Tibial nerve (tissue), 4 donors: ENCODE data around the gene TOX2. TPM values are rescaled to one million over a fixed set of nuclear protein-coding genes. Genes with fewer than 3 reads are reported as not detected.

Experiments used
- DNase-seq, 2 donors: peaks; one replicate each; pipeline ENCODE4 v3.0.0-alpha.2; 2019; ENCODE audit warnings: low spot score in 2 of 2
- H3K27ac ChIP-seq, 4 donors: fragments of 200-600 bp; sonication (generic) in 3 of 4; one replicate each; pipeline ENCODE4 v1.5.1; 2017 to 2019; ENCODE audit warnings: mild to moderate bottlenecking in 1 of 4
- H3K27me3 ChIP-seq, 2 donors: fragments of 200-600 bp; sonication (generic) in 1 of 2; one replicate each; pipeline versions ENCODE4 v1.5.1 to v1.6.0; 2017 to 2019
- H3K36me3 ChIP-seq, 3 donors: fragments of 200-600 bp; sonication (generic); one replicate each; pipeline ENCODE4 v1.5.1; 2018 to 2019
- H3K4me1 ChIP-seq, 4 donors: fragments of 200-600 bp; sonication (generic) in 3 of 4; one replicate each; pipeline ENCODE4 v1.5.1; 2017 to 2019
- H3K4me3 ChIP-seq, 4 donors: fragments of 200-600 bp; sonication (generic) in 3 of 4; one replicate each; pipeline ENCODE4 v1.5.1; 2017 to 2019; ENCODE audit warnings: mild to moderate bottlenecking in 1 of 4, moderate library complexity in 1 of 4
- H3K9me3 ChIP-seq, 4 donors: fragments of 200-600 bp; sonication (generic) in 3 of 4; one replicate each; pipeline ENCODE4 v1.5.1; 2017 to 2019
- CTCF ChIP-seq, 5 experiments: fragments of 200-600 bp in 3 of 5; fragments of 450-650 bp in 2 of 5; sonication (generic) in 3 of 5; IDR thresholded peaks; one replicate each; pipeline ENCODE4 v1.5.1; 2016 to 2019; ENCODE audit warnings: antibody characterized with exemption in 5 of 5, mild to moderate bottlenecking in 3 of 5, moderate library complexity in 2 of 5
- EP300 ChIP-seq, 2 donors: sonication (generic); formaldehyde crosslinking; IDR thresholded peaks; one replicate each; pipeline ENCODE4 v1.6.1; 2017; ENCODE audit warnings: antibody characterized with exemption in 2 of 2, mild to moderate bottlenecking in 1 of 2
- POLR2A ChIP-seq, 2 donors: fragments of 450-650 bp; IDR thresholded peaks; one replicate each; pipeline ENCODE4 v1.6.1; 2017; ENCODE audit warnings: antibody characterized with exemption in 2 of 2, mild to moderate bottlenecking in 2 of 2, moderate library complexity in 2 of 2
- WGBS, 2 donors: methylation state at CpG; one replicate each; pipeline ENCODE4 v1.1.5; 2018; 5-methylcytosine and 5-hydroxymethylcytosine counted together
- total RNA-seq, 4 donors: library from RNA; depleted of rRNA; stranded (reverse); fragments of >200 nt; gene quantifications; one replicate each; pipeline ENCODE4 v1.1.0, GENCODE V29; 2016

The TOX2 gene
- total RNA-seq, 4 donors from 2014 or later: 1.3 to 3.3 (median 1.9) TPM

DNA sequence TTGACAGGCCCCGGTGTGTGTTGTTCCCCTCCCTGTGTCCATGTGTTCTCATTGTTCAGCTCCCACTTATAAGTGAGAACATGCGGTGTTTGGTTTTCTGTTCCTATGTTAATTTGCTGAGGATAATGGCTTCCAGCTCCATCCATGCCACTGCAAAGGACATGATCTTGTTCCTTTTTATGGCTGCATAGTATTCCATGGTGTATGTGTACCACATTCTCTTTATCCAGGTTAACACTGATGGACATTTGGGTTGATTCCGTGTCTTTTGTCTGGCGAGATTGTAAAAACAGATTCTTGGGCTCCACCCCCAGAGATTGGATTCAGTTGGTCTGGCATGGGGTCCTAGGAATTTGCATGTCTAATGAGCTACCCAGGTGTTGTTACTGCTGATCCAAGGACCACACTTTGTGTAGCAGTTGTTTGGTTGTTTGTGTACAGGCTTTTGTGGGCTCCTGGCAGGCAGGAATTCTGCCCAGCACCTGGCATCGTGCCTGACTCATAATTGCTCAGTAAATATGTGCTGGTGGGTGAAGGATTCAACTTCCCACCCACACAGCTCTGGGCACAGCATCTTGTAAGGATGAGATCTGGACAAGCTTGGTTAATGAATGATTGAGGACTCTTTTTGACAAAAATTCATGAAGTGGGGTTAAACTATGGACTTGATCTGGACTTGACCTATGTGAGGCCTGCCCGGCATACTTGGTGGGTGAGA lies 5.2 kb downstream of the TOX2 start:
- WGBS, 2 donors: 84 to 91% methylated on average over 6 of the region's 6 CpGs

DNA sequence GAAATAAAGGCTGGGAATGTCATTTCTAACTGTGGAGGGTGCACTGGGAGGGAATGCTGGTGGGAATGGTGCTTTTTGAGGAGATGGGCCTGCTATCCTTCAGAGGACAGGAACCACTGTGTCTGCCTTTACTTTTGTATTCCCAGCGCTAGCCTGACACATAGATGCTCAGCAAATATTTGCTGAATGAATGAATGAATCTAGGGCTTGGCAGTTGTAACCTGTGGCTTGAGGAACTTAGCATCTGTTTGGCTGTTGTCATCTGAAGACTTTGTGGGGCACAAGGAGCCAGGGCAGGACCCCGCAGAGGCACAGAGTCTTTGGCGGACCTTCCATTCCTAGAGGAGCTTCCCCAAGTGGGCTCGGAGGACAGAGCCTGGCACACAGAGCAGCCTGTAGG lies 6.1 kb downstream of the TOX2 start:
- H3K9me3 ChIP-seq: no peaks in the 10 kb centered on the region
- WGBS, 2 donors: 90 to 91% methylated on average over 4 of the region's 4 CpGs
- DNase-seq: no peak
- H3K4me1 ChIP-seq: peaks cover 0 to 7% (median 0%) of the 10 kb centered on the region in 4 donors
- H3K27ac ChIP-seq: no peak overlapping the region
- TF ChIP-seq EP300 (IDR thresholded peaks at IDR 0.05) (no peak), POLR2A (IDR thresholded peaks at IDR 0.05) (no peak), CTCF (IDR thresholded peaks at IDR 0.05) (no peak)
- no peak overlapping the region for H3K4me3 ChIP-seq
- peaks cover 0 to 18% of the 10 kb centered on the region in 2 donors for H3K27me3 ChIP-seq
- no peaks in the 10 kb centered on the region for H3K36me3 ChIP-seq

More for the DNA sequence above, 5.2 kb downstream of the TOX2 start:
- Histone ChIP-seq H3K4me1 (peaks cover 0 to 16% (median 0%) of the 10 kb centered on the region in 4 donors), H3K4me3 (no peak overlapping the region), H3K9me3 (no peaks in the 10 kb centered on the region), H3K36me3 (no peaks in the 10 kb centered on the region), H3K27me3 (peaks cover 0 to 27% of the 10 kb centered on the region in 2 donors), H3K27ac (no peak overlapping the region)
- no peak for TF ChIP-seq CTCF (IDR thresholded peaks at IDR 0.05)
- no peak for TF ChIP-seq POLR2A (IDR thresholded peaks at IDR 0.05)
- no peak for DNase-seq

GRCh38 chr20:43921227-43921780 lies 6.7 kb downstream of the TOX2 start:
- Histone ChIP-seq H3K27ac (no peak overlapping the region), H3K4me1 (peaks cover 0 to 2% (median 0%) of the 10 kb centered on the region in 4 donors), H3K4me3 (no peak overlapping the region), H3K27me3 (peaks cover 0 to 13% of the 10 kb centered on the region in 2 donors), H3K36me3 (no peaks in the 10 kb centered on the region), H3K9me3 (no peaks in the 10 kb centered on the region)
- no peak for DNase-seq
- WGBS, 2 donors: 79 to 80% methylated on average over 2 of the region's 2 CpGs
- TF ChIP-seq POLR2A (IDR thresholded peaks at IDR 0.05): no peak
- no peak for TF ChIP-seq CTCF (IDR thresholded peaks at IDR 0.05)
- no peak for TF ChIP-seq EP300 (IDR thresholded peaks at IDR 0.05)

GRCh38 chr20:43922614-43923013 lies 8.0 kb downstream of the TOX2 start:
- H3K27ac ChIP-seq: no peak overlapping the region
- WGBS, 2 donors: 73 to 87% methylated on average over 2 of the region's 2 CpGs
- H3K4me1 ChIP-seq: no peaks in the 10 kb centered on the region

GRCh38 chr20:43923322-43923721 lies 8.7 kb downstream of the TOX2 start:
- TF ChIP-seq CTCF (IDR thresholded peaks at IDR 0.05) (no peak), POLR2A (IDR thresholded peaks at IDR 0.05) (no peak), EP300 (IDR thresholded peaks at IDR 0.05) (no peak)
- H3K36me3 ChIP-seq: no peaks in the 10 kb centered on the region
- 53 to 86% methylated on average over 3 of the region's 3 CpGs for WGBS, 2 donors

More at GRCh38 chr20:43922614-43923013, 8.0 kb downstream of the TOX2 start:
- no peak for DNase-seq
- H3K9me3 ChIP-seq: no peaks in the 10 kb centered on the region
- TF ChIP-seq POLR2A (IDR thresholded peaks at IDR 0.05) (no peak), EP300 (IDR thresholded peaks at IDR 0.05) (no peak)
- no peaks in the 10 kb centered on the region for H3K36me3 ChIP-seq
- H3K27me3 ChIP-seq: no peaks in the 10 kb centered on the region
- H3K4me3 ChIP-seq: no peak overlapping the region

More at GRCh38 chr20:43923322-43923721, 8.7 kb downstream of the TOX2 start:
- no peaks in the 10 kb centered on the region for H3K9me3 ChIP-seq
- no peaks in the 10 kb centered on the region for H3K27me3 ChIP-seq
- no peak overlapping the region for H3K27ac ChIP-seq
- no peak overlapping the region for H3K4me3 ChIP-seq
- no peak for DNase-seq
- no peaks in the 10 kb centered on the region for H3K4me1 ChIP-seq
